NCI-H748 (cell line): Measurements from ENCODE around the gene FAM50B.
"Not testable (repeated sequence)": the region's sequence is repeated elsewhere in the genome, so short reads cannot be mapped to it uniquely, and the experiment has no call there.

Experiments
- DNase-seq: peaks from one replicate; lab custom pipeline; 2025; ENCODE audit not compliant: unreplicated experiment; lab: John Stamatoyannopoulos, UW

FAM50B gene

DNA sequence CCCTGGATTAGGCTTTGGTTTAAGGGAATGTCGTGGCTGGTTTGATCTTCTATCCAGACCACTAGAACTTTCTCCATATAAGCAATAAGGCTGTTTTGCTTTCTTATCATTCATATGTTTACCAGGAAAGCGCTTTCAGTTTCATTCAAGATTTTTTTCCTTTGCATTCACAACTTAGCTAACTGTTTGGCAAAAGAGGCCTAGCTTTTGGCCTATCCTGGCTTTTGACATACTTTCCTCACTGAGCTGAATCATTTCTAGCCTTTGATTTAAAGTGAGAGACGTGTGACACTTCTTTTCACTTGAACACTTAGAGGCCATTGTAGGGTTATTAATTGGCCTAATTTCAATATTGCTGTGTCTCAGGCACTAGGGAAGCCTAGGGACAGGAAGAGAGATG, 1.7 kb upstream of the FAM50B start:
- no peak for DNase-seq

DNA sequence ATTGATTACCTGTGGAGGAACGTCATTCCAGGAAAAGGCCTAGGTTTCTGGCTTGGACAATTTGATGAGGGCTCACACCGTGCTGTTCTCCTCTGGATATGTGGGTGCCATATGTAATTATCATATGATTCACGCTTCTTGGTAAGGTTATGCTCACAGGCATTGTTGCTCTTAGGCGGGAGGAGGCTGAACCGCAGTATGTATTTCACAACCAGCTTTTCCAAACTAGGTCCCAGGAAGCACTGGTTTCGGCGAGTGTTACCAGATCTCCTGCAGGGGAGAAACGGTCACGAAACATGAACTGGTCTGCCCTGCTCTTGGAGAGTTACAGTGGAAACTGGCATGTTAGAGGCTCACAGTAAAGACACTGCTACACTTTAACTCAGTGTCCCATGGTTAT, 793 bp upstream of the FAM50B start:
- peak; percentile 42 for DNase-seq

DNA sequence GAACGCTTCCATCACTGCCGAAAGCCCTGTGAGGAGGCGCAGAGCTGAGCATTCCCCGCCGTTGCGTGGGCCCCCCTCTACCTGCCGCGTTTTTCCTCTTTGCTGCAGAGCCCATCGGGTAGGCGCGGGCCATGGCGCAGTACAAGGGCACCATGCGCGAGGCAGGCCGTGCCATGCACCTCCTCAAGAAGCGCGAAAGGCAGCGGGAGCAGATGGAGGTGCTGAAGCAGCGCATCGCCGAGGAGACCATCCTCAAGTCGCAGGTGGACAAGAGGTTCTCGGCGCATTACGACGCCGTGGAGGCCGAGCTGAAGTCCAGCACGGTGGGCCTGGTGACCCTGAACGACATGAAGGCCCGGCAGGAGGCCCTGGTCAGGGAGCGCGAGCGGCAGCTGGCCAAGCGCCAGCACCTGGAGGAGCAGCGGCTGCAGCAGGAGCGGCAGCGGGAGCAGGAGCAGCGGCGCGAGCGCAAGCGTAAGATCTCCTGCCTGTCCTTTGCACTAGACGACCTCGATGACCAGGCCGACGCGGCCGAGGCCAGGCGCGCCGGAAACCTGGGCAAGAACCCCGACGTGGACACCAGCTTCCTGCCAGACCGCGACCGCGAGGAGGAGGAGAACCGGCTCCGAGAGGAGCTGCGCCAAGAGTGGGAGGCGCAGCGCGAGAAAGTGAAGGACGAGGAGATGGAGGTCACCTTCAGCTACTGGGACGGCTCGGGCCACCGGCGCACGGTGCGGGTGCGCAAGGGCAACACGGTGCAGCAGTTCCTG, 693 bp downstream of the FAM50B start:
- DNase-seq = peak; percentile 60

DNA sequence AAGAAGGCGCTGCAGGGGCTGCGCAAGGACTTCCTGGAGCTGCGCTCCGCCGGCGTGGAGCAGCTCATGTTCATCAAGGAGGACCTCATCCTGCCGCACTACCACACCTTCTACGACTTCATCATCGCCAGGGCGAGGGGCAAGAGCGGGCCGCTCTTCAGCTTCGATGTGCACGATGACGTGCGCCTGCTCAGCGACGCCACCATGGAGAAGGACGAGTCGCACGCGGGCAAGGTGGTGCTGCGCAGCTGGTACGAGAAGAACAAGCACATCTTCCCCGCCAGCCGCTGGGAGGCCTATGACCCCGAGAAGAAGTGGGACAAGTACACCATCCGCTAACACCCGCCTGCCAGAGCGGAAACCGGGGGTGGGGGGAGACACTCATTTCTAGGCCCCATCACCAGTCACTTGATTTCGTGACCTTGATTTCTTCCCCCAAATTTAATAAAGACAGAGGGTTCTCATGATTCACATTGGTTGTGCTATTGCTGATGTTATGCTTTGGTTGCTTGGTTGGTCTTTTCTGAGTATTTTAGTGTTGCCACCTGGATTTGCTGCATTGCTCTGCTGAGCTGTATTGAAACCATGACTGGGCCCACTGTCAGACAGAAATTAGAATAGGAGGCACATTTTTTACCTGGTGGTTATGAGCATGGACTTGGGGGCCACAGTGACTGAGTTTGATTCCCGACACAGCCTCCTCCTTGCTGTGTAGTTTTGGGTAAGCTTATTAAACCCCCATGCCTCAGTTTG, 1.5 kb downstream of the FAM50B start:
- DNase-seq = no peak

DNA sequence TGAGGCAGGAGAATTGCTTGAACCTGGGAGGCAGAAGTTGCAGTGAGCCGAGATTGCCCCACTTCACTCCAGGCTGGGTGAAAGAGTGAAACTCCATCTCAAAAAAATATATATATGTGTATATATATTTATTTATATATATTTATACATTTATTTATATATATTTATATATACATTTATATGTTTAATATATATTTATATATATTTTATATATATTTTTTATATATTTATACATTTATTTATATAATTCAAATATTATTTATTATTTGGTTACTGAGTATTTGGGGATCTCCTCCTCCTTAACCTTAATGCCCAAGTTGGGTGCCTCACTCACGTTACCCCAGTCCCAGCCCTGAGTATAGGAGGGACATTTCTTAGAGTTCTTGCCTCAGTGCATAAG, 2.7 kb downstream of the FAM50B start:
- no peak for DNase-seq

DNA sequence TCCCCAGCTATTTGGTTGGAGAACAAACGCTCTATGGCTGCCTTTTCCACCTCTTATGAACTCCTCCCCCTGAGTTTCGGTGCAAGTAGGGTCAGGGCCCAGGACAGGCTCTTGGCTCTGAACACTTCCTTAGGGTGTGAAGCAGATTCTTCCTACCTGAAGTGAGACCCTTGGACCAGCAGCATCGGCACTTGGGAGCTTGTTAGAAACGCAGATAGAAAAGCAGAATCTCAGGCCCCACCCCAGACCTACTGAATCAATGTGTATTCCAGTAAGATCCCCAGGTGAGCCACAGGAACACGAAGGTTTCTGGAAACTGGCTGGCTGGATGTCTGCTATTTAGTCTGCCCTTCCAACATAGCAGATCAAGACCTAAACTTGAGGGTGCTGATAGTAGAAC, 3.2 kb downstream of the FAM50B start:
- DNase-seq = no peak

DNA sequence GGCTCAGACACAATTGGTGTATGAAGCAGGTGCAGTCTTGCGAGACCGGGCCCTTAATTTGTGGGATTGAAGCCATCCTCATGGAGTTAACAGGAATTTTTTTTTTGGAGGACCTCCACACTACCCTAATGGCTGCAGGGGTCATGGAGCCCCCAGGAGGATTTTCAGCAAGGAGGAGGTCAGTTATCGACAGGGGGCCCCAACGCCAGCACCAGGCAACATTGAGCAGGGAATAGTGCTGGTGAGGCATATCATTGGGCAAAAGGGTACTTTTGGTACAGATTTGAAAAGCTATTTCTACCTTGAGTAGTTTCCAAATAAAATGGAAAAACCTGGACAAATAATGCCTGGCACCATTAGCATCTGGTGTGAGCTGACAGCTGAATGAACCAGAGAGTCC, 6.7 kb downstream of the FAM50B start:
- DNase-seq = no peak

DNA sequence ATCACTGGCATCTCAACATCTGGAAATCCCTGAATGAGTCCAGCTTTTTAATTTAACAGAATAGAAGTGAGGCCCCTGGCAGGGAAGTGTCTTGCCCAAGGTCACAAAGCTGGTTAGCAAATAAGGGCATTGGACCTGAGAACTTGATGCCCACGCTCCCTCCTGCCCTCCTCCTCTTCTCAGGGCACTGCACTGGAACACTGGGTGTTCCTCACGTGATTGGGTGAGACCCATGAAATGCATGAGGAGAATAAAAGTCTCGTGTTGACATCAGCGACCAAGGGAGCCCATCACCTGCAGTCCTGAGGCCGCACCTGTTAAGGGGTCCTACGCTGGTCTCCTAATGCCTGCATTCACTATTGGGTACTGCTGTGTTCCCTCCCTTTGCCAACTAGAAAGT, 7.4 kb downstream of the FAM50B start:
- no peak for DNase-seq

DNA sequence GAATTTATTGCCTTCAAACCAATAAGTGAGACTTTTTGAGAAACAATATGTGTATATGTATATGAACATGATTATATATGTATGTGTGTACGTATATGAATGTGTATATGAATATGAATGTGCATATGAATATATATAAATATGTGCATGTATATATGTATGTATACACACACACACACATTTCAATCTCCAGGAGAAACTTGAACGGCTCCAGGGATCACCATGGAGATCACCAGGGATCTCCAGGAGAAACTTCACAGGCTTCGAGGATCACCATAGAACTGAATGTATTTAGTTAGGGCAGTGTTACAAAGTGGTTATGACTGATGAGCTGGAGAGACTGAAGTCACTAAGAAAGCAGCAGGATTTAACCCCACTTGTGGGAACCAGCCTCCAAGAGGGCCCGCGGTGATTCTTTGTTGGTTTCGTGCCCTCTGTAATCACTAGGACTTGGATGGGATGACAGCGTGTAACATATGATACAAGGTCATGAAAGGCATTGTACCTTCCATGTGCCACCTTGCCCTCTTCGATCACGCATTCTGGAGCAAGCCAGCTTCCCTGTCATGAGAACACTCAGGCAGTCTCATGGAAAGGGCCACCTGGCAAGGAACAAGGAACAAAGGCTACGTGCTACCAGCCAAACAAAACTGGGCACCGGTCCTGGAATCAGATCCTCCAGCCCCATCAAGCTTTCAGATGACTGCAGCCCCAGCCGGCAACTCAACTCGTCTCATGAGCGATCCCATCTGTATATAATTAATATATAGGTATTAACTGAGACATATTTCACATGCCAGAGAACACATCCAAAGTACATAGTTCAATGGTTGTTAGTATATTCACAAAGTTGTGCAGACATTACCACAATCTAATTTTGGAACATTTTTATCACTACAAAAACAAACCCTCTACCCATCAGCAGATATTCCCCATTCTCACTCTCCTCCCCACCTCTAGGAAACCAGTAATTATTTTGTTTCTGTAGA, 8.6 kb downstream of the FAM50B start:
- DNase-seq = no peak

DNA sequence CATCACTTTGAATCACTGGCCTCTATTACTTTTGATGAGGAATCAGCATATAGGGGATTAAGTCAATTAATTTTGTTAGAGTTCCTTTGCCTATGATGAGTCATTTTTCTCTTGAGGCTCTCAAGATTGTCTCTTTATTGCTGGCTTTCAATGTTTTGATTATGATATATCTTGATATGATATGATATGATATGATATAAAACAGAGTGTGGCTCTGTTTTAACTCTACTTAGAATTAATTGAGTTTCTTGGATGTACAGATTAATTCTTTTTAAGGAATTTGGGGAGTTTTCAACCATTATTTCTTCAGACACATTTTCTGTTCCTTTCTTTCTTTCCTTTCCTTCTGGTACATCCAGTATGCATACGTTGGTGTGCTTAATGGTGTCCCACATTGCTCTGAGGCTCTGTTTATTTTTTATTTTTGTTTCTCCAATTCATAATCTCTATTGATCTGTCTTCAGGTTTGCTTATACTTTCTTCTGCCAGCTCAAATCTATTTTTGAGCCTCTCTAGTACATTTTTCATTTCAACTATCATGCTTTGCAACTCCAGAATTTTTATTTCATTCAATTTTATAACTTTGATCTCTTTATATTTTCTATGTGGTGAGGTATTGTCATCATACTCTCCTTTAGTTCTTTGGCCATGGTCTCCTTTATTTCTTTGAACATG, 10.8 kb downstream of the FAM50B start:
- no peak for DNase-seq

DNA sequence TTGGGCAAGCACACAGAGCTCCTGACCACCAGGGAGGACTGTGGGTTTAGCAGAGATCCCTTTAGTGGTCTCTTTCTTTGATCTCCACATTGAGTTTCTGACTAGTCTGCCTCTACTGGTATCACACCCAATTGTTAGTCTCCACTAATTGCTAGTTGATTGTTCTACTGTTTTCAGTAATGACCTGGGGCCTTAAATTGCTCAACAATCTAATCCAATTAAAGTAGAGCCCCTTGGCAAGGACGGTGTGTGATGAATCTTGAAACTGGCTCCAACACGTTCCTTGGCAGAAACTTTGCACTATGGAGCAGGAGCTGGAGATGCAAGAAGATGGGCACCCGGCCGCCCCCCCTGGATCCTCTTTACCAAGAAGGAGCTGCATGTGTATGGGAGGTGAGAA, 12.3 kb downstream of the FAM50B start:
- DNase-seq = no peak

DNA sequence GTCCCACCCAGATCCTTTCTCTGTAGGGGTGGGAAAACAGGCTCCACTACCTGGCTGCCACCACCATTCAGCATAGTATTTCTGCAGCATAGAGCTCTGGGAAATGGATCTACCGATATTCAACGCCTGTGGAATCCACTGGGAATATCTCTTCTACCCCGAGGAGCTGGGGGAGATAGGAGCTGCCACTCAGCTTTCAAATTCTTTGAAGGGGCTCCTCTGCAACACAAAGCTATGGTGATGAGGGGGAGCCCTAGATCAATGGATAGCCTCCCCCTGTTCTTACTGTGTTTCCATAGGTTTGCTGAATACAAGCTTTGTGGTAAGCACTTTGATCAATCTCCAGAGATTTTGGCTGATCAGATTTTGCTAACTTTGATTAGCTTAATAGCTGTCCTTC, 12.9 kb downstream of the FAM50B start:
- no peak for DNase-seq

DNA sequence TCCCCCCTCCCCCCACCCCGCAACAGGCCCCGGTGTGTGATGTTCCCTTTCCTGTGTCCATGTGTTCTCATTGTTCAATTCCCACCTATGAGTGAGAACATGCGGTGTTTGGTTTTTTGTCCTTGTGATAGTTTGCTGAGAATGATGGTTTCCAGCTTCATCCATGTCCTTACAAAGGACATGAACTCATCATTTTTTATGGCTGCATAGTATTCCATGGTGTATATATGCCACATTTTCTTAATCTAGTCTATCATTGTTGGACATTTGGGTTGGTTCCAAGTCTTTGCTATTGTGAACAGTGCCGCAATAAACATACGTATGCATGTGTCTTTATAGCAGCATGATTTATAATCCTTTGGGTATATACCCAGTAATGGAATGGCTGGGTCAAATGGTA, 14.1 kb downstream of the FAM50B start:
- not testable (repeated sequence) for DNase-seq

DNA sequence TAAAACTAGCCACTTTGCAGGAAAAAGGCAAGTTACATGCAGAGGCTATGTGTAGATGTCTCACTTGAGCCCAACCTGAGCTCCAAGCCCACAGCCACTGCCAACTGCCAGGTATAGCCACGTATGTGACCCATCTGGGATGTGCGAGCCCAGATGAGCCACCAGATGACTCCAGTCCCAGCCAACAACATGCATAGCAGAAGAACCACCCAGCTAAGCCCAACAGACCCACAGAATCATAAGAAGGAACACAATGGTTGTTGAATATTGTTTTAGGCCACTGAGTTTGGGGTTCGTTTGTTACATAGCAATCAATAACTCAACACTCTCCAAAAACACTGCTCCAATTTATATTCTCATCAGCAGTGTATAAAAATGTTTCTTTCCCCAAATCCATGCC, 16.3 kb downstream of the FAM50B start:
- no peak for DNase-seq

DNA sequence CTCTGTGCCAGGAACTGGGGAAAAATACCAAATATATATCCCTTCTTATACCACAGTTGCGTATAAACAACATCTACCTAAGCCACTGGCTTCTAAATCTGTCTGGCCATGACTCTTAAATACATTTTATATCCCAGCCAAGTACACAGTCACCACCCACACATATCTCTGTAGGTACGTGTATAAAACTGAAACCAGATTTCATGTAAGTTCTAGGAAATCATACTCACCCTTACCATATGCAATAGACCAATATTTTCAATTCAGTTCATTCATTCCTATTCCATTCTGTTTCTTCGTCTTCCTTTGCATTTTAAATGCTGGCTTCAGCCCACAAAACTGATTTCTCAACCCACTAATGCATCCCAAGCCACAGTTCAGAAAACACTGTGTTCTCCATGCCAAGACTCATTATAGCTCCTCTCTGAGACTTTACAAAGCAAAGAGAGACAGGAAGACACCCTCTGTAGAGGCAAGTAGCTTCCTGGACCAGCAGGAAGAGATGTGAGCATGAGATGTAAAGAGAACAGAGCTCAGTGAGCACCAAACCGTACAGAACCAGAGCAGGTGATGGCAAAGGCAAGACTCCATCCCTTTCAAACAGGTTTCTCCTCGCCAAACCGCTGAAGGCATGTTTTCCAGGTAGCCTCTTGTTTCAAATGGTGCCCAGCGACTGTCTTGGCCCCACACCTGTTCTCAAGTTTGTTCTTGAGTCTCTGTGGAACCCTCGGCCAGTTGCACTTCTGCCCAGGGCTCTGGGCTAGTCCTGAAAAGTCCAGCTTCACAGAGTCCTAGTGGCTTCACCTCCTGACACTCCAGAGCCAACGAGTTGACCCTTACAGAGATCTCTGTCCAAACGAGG, 18.7 kb downstream of the FAM50B start:
- DNase-seq = no peak

DNA sequence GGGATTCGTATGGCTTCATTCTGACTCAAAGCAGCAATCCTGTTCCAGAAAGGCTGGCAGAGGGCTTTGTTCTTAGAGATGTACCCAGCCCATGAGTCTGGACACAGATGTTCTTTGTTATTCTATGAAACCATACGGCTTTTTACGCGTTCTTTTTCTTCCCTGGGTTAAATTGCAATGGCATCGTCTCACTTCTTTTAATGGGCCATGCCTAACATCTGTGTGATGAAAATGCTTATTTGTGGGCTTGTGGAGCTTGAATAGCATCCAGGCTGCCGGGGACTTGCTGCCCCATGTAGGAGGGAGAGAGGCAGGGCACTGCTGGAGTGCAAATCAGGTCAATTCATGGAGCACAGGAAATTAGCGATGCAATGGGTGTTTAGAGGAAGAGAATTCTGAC, 19.4 kb downstream of the FAM50B start:
- no peak for DNase-seq

DNA sequence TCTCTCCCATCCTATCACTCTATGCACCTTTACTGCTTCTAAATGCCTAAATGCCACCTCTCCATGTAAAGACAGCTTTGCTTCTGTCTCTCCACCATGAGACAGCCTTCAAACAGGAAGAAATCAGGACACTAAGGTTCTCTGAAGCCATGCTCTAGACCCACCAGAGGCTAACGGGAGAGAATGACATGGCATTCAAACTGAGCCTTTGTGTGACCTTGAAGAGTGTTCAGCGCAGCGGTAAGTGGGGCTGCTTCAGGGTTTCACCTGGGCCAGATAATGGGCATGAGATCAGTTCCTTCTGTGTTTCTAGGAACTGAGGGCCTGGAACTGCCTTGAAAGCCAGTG, 20.1 kb downstream of the FAM50B start:
- no peak for DNase-seq

DNA sequence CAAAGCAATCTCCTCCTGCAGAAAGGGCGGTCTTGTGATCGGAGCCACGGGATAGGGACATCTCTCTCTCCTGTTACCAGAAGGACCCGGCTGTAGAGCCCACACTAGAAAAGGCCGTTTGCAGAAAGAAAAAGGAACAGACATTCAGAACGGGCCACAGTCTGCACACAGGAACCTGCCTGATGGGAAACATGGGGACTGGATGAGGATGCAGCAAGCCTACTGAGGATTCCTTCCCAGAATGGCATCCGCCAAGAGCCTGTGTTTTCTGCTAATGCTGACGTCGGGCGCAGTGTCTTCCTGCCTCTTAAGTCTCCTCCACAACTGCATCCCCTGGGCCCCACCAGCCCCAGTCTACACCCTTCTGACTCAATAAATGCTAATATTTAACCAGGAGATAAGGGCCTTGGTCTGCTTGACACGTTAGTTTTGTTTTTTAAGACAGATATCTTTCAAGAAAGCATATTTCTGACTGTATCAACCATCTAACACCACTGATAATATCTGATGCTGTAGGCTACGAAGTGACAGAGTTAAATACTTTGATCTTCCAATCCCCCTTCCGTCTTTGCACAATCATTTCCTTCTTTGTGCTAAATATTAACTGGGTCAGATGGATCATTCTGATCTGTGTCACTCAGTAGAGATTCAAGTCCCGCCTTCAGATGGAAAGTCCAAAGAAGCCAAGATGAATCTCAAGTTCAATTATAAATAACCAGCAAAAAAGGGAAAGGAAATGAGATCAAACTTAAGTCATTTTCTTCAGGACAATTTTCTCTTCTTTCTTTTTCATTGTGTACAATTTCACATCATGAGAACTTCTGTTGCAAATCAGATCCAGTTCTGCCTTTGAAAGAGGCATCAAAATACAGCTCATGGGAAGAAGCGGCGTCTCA, 20.7 kb downstream of the FAM50B start:
- DNase-seq = no peak

DNA sequence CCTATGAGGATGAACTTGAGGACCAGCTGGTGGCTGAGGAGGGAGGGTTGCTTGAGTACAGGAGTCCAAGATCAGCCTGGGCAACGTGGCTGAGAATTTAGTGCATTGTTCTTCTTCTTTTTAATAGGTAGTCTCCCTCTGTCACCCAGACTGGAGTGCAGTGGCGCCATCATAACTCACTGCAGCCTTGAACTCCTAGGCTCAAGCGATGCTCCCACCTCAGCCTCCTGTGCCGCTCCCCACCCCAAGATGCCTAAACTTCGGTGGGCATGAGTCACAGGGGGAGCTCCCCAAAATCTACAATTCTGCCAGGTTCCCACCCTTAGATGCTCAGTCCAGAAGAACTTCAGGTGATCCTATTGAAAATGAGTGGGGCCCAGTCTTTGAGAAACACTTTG, 21.4 kb downstream of the FAM50B start:
- no peak for DNase-seq
